ENCODE measurements around the gene CIB4.

The CIB4 gene

GRCh38 chr2:26640781-26641564, at the start of gene CIB4:
Gene CIB4 (minus strand): TSS chr2:26641366. CDS start chr2:26641314, 52 bp downstream.
- Histone ChIP-seq H3K9me3 (ENCODE audit: control insufficient read depth in 2 of 2, low read length in 2 of 2) (no peaks in the 10 kb centered on the region), H3K4me1 (ENCODE audit: control insufficient read depth in 2 of 2, insufficient read depth in 2 of 2, low read length in 2 of 2) (no peaks in the 10 kb centered on the region), H3K9ac (ENCODE audit: low read depth in 1 of 2, low read length in 2 of 2) (no peak within 1 kb of the TSS), H3K27ac (ENCODE audit: low read depth in 2 of 2, low read length in 2 of 2) (no peak within 1 kb of the TSS), H3K27me3 (ENCODE audit: control insufficient read depth in 2 of 2, insufficient read depth in 2 of 2, low read length in 2 of 2) (no peaks in the 10 kb centered on the region), H3K36me3 (ENCODE audit: control insufficient read depth in 2 of 2, insufficient read depth in 2 of 2, low read length in 2 of 2) (no peaks in the 10 kb centered on the region), H3K4me3 (ENCODE audit: low read length in 2 of 2) (no peak within 1 kb of the TSS)

GRCh38 chr2:26687801-26688200, 46.6 kb upstream of the CIB4 start:
- Histone ChIP-seq H3K36me3 (ENCODE audit: control insufficient read depth in 2 of 2, insufficient read depth in 2 of 2, low read length in 2 of 2) (no peaks in the 10 kb centered on the region), H3K4me1 (ENCODE audit: control insufficient read depth in 2 of 2, insufficient read depth in 2 of 2, low read length in 2 of 2) (peaks cover under 1 to 4% of the 10 kb centered on the region in 2 donors), H3K9me3 (ENCODE audit: control insufficient read depth in 2 of 2, low read length in 2 of 2) (no peaks in the 10 kb centered on the region), H3K9ac (ENCODE audit: low read depth in 1 of 2, low read length in 2 of 2) (no peak overlapping the region), H3K27me3 (ENCODE audit: control insufficient read depth in 2 of 2, insufficient read depth in 2 of 2, low read length in 2 of 2) (peaks cover 6 to 11% of the 10 kb centered on the region in 2 donors), H3K4me3 (ENCODE audit: low read length in 2 of 2) (no peak overlapping the region), H3K27ac (ENCODE audit: low read depth in 2 of 2, low read length in 2 of 2) (no peak overlapping the region)

- Histone ChIP-seq H3K4me1 (ENCODE audit: control insufficient read depth in 2 of 2, insufficient read depth in 2 of 2, low read length in 2 of 2) (peaks cover 0 to 4% of the 10 kb centered on the region in 2 donors), H3K27me3 (ENCODE audit: control insufficient read depth in 2 of 2, insufficient read depth in 2 of 2, low read length in 2 of 2) (peaks cover 5 to 11% of the 10 kb centered on the region in 2 donors), H3K27ac (ENCODE audit: low read depth in 2 of 2, low read length in 2 of 2) (no peak overlapping the region), H3K9me3 (ENCODE audit: control insufficient read depth in 2 of 2, low read length in 2 of 2) (no peaks in the 10 kb centered on the region), H3K36me3 (ENCODE audit: control insufficient read depth in 2 of 2, insufficient read depth in 2 of 2, low read length in 2 of 2) (no peaks in the 10 kb centered on the region), H3K4me3 (ENCODE audit: low read length in 2 of 2) (no peak overlapping the region), H3K9ac (ENCODE audit: low read depth in 1 of 2, low read length in 2 of 2) (no peak overlapping the region)
Measured at GRCh38 chr2:26687328-26687727, 46.2 kb upstream of the CIB4 start.

DNA sequence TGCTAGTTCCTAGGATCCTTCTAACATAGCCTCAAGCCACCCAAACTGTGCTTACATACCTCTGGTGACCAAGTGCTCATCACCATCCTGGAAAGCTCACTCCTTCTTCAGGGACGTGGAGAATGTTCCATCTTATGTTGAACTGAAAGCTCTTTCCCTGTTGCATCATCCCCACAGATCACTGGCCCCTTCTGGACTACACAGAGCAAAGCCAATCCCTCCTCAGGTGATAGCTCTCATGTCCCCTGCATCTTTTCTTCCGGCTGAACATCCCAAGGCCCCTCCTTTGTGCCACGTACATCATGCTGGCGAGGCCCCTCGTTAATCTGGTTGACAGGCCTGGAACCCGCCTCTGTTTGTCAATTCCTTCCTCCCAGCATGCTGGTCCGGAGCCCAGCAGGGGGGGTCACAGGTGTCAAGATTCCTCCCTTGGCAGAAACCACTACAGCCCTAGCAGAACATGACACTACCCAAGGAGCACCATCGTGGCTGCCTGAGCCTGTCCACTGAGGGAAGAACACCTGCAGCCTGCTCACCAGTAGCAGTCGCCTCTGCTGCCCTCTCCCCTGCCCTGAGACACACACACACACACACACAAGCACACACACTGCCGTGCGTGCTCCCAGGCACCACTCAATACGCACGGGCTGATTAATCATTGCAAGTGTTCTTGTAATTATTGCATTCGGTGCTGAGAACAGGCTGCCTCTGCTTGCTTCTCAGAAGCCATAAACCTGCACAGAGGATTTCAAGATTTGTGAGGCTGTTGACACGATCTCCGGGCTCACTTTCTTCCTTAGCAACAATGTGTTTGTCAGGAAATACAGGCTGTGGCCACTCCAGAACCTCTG, 45.0 kb upstream of the CIB4 start:
- Histone ChIP-seq H3K9me3 (ENCODE audit: control insufficient read depth in 2 of 2, low read length in 2 of 2) (no peaks in the 10 kb centered on the region), H3K36me3 (ENCODE audit: control insufficient read depth in 2 of 2, insufficient read depth in 2 of 2, low read length in 2 of 2) (no peaks in the 10 kb centered on the region), H3K9ac (ENCODE audit: low read depth in 1 of 2, low read length in 2 of 2) (no peak overlapping the region), H3K4me3 (ENCODE audit: low read length in 2 of 2) (no peak overlapping the region), H3K4me1 (ENCODE audit: control insufficient read depth in 2 of 2, insufficient read depth in 2 of 2, low read length in 2 of 2) (peaks cover 0 to 4% of the 10 kb centered on the region in 2 donors), H3K27me3 (ENCODE audit: control insufficient read depth in 2 of 2, insufficient read depth in 2 of 2, low read length in 2 of 2) (peaks cover 0 to 8% of the 10 kb centered on the region in 2 donors), H3K27ac (ENCODE audit: low read depth in 2 of 2, low read length in 2 of 2) (no peak overlapping the region)

- peaks cover 0 to 3% of the 10 kb centered on the region in 2 donors for H3K27me3 ChIP-seq (ENCODE audit: control insufficient read depth in 2 of 2, insufficient read depth in 2 of 2, low read length in 2 of 2)
- H3K4me3 ChIP-seq (ENCODE audit: low read length in 2 of 2) = no peak overlapping the region
- peaks cover 0 to 4% of the 10 kb centered on the region in 2 donors for H3K4me1 ChIP-seq (ENCODE audit: control insufficient read depth in 2 of 2, insufficient read depth in 2 of 2, low read length in 2 of 2)
- no peaks in the 10 kb centered on the region for H3K36me3 ChIP-seq (ENCODE audit: control insufficient read depth in 2 of 2, insufficient read depth in 2 of 2, low read length in 2 of 2)
- no peak overlapping the region for H3K27ac ChIP-seq (ENCODE audit: low read depth in 2 of 2, low read length in 2 of 2)
- H3K9ac ChIP-seq (ENCODE audit: low read depth in 1 of 2, low read length in 2 of 2) = no peak overlapping the region
- no peaks in the 10 kb centered on the region for H3K9me3 ChIP-seq (ENCODE audit: control insufficient read depth in 2 of 2, low read length in 2 of 2)
Measured at GRCh38 chr2:26685341-26685740, 44.2 kb upstream of the CIB4 start.

- Histone ChIP-seq H3K36me3 (ENCODE audit: control insufficient read depth in 2 of 2, insufficient read depth in 2 of 2, low read length in 2 of 2) (no peaks in the 10 kb centered on the region), H3K27me3 (ENCODE audit: control insufficient read depth in 2 of 2, insufficient read depth in 2 of 2, low read length in 2 of 2) (no peaks in the 10 kb centered on the region), H3K27ac (ENCODE audit: low read depth in 2 of 2, low read length in 2 of 2) (no peak overlapping the region), H3K4me3 (ENCODE audit: low read length in 2 of 2) (no peak overlapping the region), H3K9me3 (ENCODE audit: control insufficient read depth in 2 of 2, low read length in 2 of 2) (no peaks in the 10 kb centered on the region), H3K4me1 (ENCODE audit: control insufficient read depth in 2 of 2, insufficient read depth in 2 of 2, low read length in 2 of 2) (peaks cover 0 to 4% of the 10 kb centered on the region in 2 donors), H3K9ac (ENCODE audit: low read depth in 1 of 2, low read length in 2 of 2) (no peak overlapping the region)
Measured at GRCh38 chr2:26683583-26683982, 42.4 kb upstream of the CIB4 start.

DNA sequence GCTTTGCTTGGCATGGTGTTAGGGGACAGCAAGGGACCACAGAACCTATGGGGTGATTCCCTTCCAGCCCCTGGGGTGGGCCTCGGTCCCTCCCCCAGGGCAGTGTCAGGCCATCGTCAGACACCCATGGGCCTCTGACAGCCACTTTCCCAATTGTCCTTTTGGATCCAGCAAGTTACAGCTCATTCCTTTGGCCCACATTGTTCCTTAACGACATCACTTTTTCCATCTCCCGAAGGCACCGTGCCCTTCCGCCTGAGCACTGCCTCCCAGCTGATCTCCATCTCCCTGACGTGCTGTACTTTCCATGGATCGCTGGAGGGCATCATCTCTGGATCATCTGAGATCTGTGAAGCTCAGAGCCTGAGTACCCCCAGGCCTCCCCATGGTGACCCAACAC, 41.0 kb upstream of the CIB4 start:
- Histone ChIP-seq H3K27me3 (ENCODE audit: control insufficient read depth in 2 of 2, insufficient read depth in 2 of 2, low read length in 2 of 2) (no peaks in the 10 kb centered on the region), H3K9me3 (ENCODE audit: control insufficient read depth in 2 of 2, low read length in 2 of 2) (no peaks in the 10 kb centered on the region), H3K4me1 (ENCODE audit: control insufficient read depth in 2 of 2, insufficient read depth in 2 of 2, low read length in 2 of 2) (peaks cover 0 to 4% of the 10 kb centered on the region in 2 donors), H3K4me3 (ENCODE audit: low read length in 2 of 2) (no peak overlapping the region), H3K36me3 (ENCODE audit: control insufficient read depth in 2 of 2, insufficient read depth in 2 of 2, low read length in 2 of 2) (no peaks in the 10 kb centered on the region), H3K9ac (ENCODE audit: low read depth in 1 of 2, low read length in 2 of 2) (no peak overlapping the region), H3K27ac (ENCODE audit: low read depth in 2 of 2, low read length in 2 of 2) (no peak overlapping the region)

- H3K27me3 ChIP-seq (ENCODE audit: control insufficient read depth in 2 of 2, insufficient read depth in 2 of 2, low read length in 2 of 2) = no peaks in the 10 kb centered on the region
- H3K36me3 ChIP-seq (ENCODE audit: control insufficient read depth in 2 of 2, insufficient read depth in 2 of 2, low read length in 2 of 2) = no peaks in the 10 kb centered on the region
- H3K4me3 ChIP-seq (ENCODE audit: low read length in 2 of 2) = no peak overlapping the region
Measured at GRCh38 chr2:26681656-26682055, 40.5 kb upstream of the CIB4 start.

DNA sequence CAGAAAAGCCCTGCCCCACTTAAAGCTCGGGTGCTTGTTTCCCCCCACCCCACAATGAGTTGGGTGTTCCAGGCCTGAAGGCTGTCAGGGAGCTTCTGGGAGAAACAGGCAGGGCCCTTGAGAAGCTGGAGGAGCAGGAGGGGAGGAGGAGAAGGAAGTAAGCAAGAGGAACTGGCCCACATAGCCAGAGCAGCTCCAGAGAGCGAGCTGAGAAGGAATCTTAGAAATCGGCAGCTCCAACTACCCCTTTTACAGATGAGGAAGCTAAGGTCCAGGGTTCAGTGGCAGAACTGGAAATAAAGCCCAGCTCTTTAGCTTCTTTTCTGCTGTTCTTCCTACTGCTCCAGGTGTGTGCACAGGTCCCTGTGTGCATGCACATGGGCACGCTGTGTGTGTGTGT, 38.7 kb upstream of the CIB4 start:
- Histone ChIP-seq H3K27ac (ENCODE audit: low read depth in 2 of 2, low read length in 2 of 2) (no peak overlapping the region), H3K9me3 (ENCODE audit: control insufficient read depth in 2 of 2, low read length in 2 of 2) (no peaks in the 10 kb centered on the region), H3K36me3 (ENCODE audit: control insufficient read depth in 2 of 2, insufficient read depth in 2 of 2, low read length in 2 of 2) (no peaks in the 10 kb centered on the region), H3K9ac (ENCODE audit: low read depth in 1 of 2, low read length in 2 of 2) (no peak overlapping the region), H3K4me3 (ENCODE audit: low read length in 2 of 2) (no peak overlapping the region), H3K27me3 (ENCODE audit: control insufficient read depth in 2 of 2, insufficient read depth in 2 of 2, low read length in 2 of 2) (no peaks in the 10 kb centered on the region), H3K4me1 (ENCODE audit: control insufficient read depth in 2 of 2, insufficient read depth in 2 of 2, low read length in 2 of 2) (no peaks in the 10 kb centered on the region)

More at GRCh38 chr2:26681656-26682055, 40.5 kb upstream of the CIB4 start:
- Histone ChIP-seq H3K9ac (ENCODE audit: low read depth in 1 of 2, low read length in 2 of 2) (no peak overlapping the region), H3K4me1 (ENCODE audit: control insufficient read depth in 2 of 2, insufficient read depth in 2 of 2, low read length in 2 of 2) (peaks cover 0 to 4% of the 10 kb centered on the region in 2 donors), H3K27ac (ENCODE audit: low read depth in 2 of 2, low read length in 2 of 2) (no peak overlapping the region), H3K9me3 (ENCODE audit: control insufficient read depth in 2 of 2, low read length in 2 of 2) (no peaks in the 10 kb centered on the region)

GRCh38 chr2:26678035-26678434, 36.9 kb upstream of the CIB4 start:
- Histone ChIP-seq H3K9ac (ENCODE audit: low read depth in 1 of 2, low read length in 2 of 2) (no peak overlapping the region), H3K9me3 (ENCODE audit: control insufficient read depth in 2 of 2, low read length in 2 of 2) (no peaks in the 10 kb centered on the region)

More at GRCh38 chr2:26678035-26678434, 36.9 kb upstream of the CIB4 start:
- Histone ChIP-seq H3K27me3 (ENCODE audit: control insufficient read depth in 2 of 2, insufficient read depth in 2 of 2, low read length in 2 of 2) (no peaks in the 10 kb centered on the region), H3K4me3 (ENCODE audit: low read length in 2 of 2) (no peak overlapping the region), H3K27ac (ENCODE audit: low read depth in 2 of 2, low read length in 2 of 2) (no peak overlapping the region), H3K4me1 (ENCODE audit: control insufficient read depth in 2 of 2, insufficient read depth in 2 of 2, low read length in 2 of 2) (no peaks in the 10 kb centered on the region), H3K36me3 (ENCODE audit: control insufficient read depth in 2 of 2, insufficient read depth in 2 of 2, low read length in 2 of 2) (no peaks in the 10 kb centered on the region)
